B cell (primary cell): ENCODE data around the gene ACOX2. TPM values are rescaled to one million over a fixed set of nuclear protein-coding genes. Genes with fewer than 3 reads are reported as not detected.

Source experiments
- ATAC-seq: fragments of 200-7000 bp; cut with Tn5 transposase; one replicate; pipeline ENCODE4 v1.10.0; 2021; ENCODE audit warnings: low read depth, mild to moderate bottlenecking, moderate number of reproducible peaks, moderate library complexity
- CTCF ChIA-PET: fragments of 350-600 bp; sonication (Branson Sonifier 250); formaldehyde crosslinking; loops from one replicate; lab custom pipeline; 2021; ENCODE audit warnings: antibody characterized with exemption, inconsistent platforms; lab: Charles Lee
- POLR2A ChIA-PET: fragments of 350-600 bp; sonication (Branson Sonifier 250); formaldehyde crosslinking; loops from one replicate; lab custom pipeline; 2021; ENCODE audit warnings: antibody characterized with exemption; lab: Charles Lee
- DNase-seq: peaks from one replicate; pipeline ENCODE4 v3.0.0; 2013
- H2AFZ ChIP-seq: 2 replicates; pipeline ENCODE4 v1.6.1; 2012; ENCODE audit warnings: mild to moderate bottlenecking, low read depth, low read length; ENCODE audit not compliant: insufficient read depth, poor library complexity, severe bottlenecking
- H3K27ac ChIP-seq, 2 donors: 1 replicate in 1 of 2; 2 replicates in 1 of 2; pipeline ENCODE4 v1.5.1; 2012 to 2013; ENCODE audit warnings: low read length in 2 of 2, mild to moderate bottlenecking in 2 of 2, moderate library complexity in 1 of 2
- H3K27me3 ChIP-seq, 4 experiments: fragments of 200-600 bp in 1 of 4; sonication (generic) in 1 of 4; replicated peaks in 1 of 4; 1 replicate in 2 of 4; 2 replicates in 2 of 4; pipeline versions ENCODE4 v1.6.1 to v1.7.0; 2013 to 2016; ENCODE audit warnings: low read length in 3 of 4, mild to moderate bottlenecking in 2 of 4, mixed read lengths in 1 of 4, moderate library complexity in 1 of 4; ENCODE audit not compliant: insufficient read depth in 4 of 4, control insufficient read depth in 3 of 4; ENCODE audit errors: control extremely low read depth in 1 of 4
- H3K36me3 ChIP-seq, 2 experiments: replicated peaks in 1 of 2; 1 replicate in 1 of 2; 2 replicates in 1 of 2; pipeline versions ENCODE4 v1.6.1 to v1.7.1; 2013; ENCODE audit warnings: low read length in 1 of 2; ENCODE audit not compliant: insufficient read depth in 2 of 2, control insufficient read depth in 1 of 2; ENCODE audit errors: control extremely low read depth in 1 of 2, extremely low read depth in 1 of 2
- H3K4me1 ChIP-seq, 2 donors: fragments of 200-600 bp in 1 of 2; sonication (generic) in 1 of 2; 1 replicate in 1 of 2; 2 replicates in 1 of 2; pipeline versions ENCODE4 v1.5.1 to v1.6.1; 2013 to 2017; ENCODE audit warnings: low read length in 2 of 2; ENCODE audit not compliant: control insufficient read depth in 2 of 2, insufficient read depth in 2 of 2
- H3K4me2 ChIP-seq: replicated peaks from 2 replicates; pipeline ENCODE3; 2012; ENCODE audit warnings: mild to moderate bottlenecking, low read depth, low read length; ENCODE audit not compliant: poor library complexity, severe bottlenecking
- H3K4me3 ChIP-seq, 5 experiments: fragments of 200-600 bp in 1 of 5; sonication (generic) in 1 of 5; 1 replicate in 3 of 5; 2 replicates in 2 of 5; pipeline versions ENCODE4 v1.5.1 to v1.7.0; 2011 to 2016; ENCODE audit warnings: low read length in 4 of 5, mild to moderate bottlenecking in 4 of 5, low read depth in 2 of 5, control low read depth in 1 of 5, moderate library complexity in 1 of 5; ENCODE audit not compliant: insufficient read depth in 1 of 5; ENCODE audit errors: control extremely low read depth in 1 of 5, extremely low read depth in 1 of 5
- H3K79me2 ChIP-seq: fragments of 200-600 bp; sonication (generic); one replicate; pipeline ENCODE4 v1.6.0; 2016; ENCODE audit warnings: low read length; ENCODE audit not compliant: control insufficient read depth, insufficient read depth
- H3K9ac ChIP-seq: fragments of 200-600 bp; sonication (generic); 2 replicates; pipeline ENCODE4 v1.6.1; 2017; ENCODE audit warnings: mild to moderate bottlenecking, low read length, moderate library complexity
- H3K9me3 ChIP-seq, 3 donors: one replicate each; pipeline versions ENCODE4 v1.6.1 to v1.7.1; 2013; ENCODE audit warnings: low read length in 2 of 3; ENCODE audit not compliant: control insufficient read depth in 2 of 3, insufficient read depth in 1 of 3; ENCODE audit errors: control extremely low read depth in 1 of 3
- H4K20me1 ChIP-seq: 2 replicates; pipeline ENCODE4 v1.6.0; 2012; ENCODE audit warnings: mild to moderate bottlenecking, low read length; ENCODE audit not compliant: insufficient read depth, control insufficient read depth, poor library complexity, severe bottlenecking
- H3K27ac Mint-ChIP-seq: one replicate; pipeline ENCODE4 v1.8.0; 2021; ENCODE audit warnings: mixed read lengths
- H3K27me3 Mint-ChIP-seq: one replicate; pipeline ENCODE4 v1.8.0; 2021; ENCODE audit warnings: mixed read lengths
- H3K4me1 Mint-ChIP-seq: one replicate; pipeline ENCODE4 v1.8.0; 2021; ENCODE audit warnings: mixed read lengths
- H3K4me3 Mint-ChIP-seq: one replicate; pipeline ENCODE4 v1.8.0; 2021; ENCODE audit warnings: mixed read lengths
- H3K9me3 Mint-ChIP-seq: one replicate; pipeline ENCODE4 v1.8.0; 2022; ENCODE audit warnings: mixed read lengths; ENCODE audit not compliant: insufficient read depth
- EZH2 ChIP-seq: IDR thresholded peaks from 2 replicates; pipeline ENCODE4 v1.6.1; 2012; ENCODE audit warnings: borderline replicate concordance, low read depth, mild to moderate bottlenecking, moderate library complexity, low read length; ENCODE audit not compliant: insufficient read depth, poor library complexity, severe bottlenecking
- WGBS: methylation state at CpG from one replicate; pipeline ENCODE4 v1.1.5; 2013; ENCODE audit warnings: missing lambda C conversion rate; ENCODE audit not compliant: insufficient coverage; 5-methylcytosine and 5-hydroxymethylcytosine counted together
- intact Hi-C: fragments of 100-400 bp; cut with micrococcal nuclease; formaldehyde crosslinking; loops from one replicate; pipeline ENCODE4 v1.10.0; 2022
- polyA plus RNA-seq: library from polyadenylated mRNA; depleted of rRNA; stranded (reverse); fragments of >200 nt; gene quantifications from 2 replicates; pipeline ENCODE4 v1.2.3, GENCODE V29; 2012
- total RNA-seq, 2 donors: library from RNA; stranded (reverse); fragments of 120-200 nt in 1 of 2; gene quantifications; 1 replicate in 1 of 2; 2 replicates in 1 of 2; pipeline versions ENCODE4 v1.2.3 to v1.2.4, GENCODE V29; 2013 to 2022
- TF ChIP-seq, protein P1 (sequence below): fragments of 200-600 bp; IDR thresholded peaks from one replicate; pipeline ENCODE4 v1.8.0; 2022; ENCODE audit warnings: antibody characterized with exemption, mild to moderate bottlenecking

The ACOX2 gene
- total and polyA plus RNA-seq, 2 donors (not counting 1 experiment from before 2014, with no cell fraction given): not detected

- Mint-ChIP-seq H3K27me3 (no peaks in the 10 kb centered on the region), H3K9me3 (no peaks in the 10 kb centered on the region), H3K27ac (peak overlapping the region; percentile 1), H3K4me1 (peaks cover 50% of the 10 kb centered on the region), H3K4me3 (no peak overlapping the region)
- POLR2A ChIA-PET: no interaction called here
- CTCF ChIA-PET: interaction anchor here (1.2 to 7.4 kb wide), 3 partner anchors 13 to 190 kb away, joined by 4 to 70 read pairs (median 4); partner anchors contain the start of genes HTD2 and RPP14
- no peak overlapping the region for H3K4me3 ChIP-seq
- peak; percentile 20 for DNase-seq
- no peaks in the 10 kb centered on the region for H3K9me3 ChIP-seq
- H3K27me3 ChIP-seq: no peaks in the 10 kb centered on the region
- peaks cover 89% of the 10 kb centered on the region for H3K79me2 ChIP-seq
- WGBS: no CpG with 5 or more reads among the region's 1 CpG
- peaks cover 4% of the 10 kb centered on the region for H4K20me1 ChIP-seq
- intact Hi-C loops: no loop called here
- H2AFZ ChIP-seq: no peak overlapping the region
- H3K4me1 ChIP-seq: peaks cover 25 to 28% of the 10 kb centered on the region in 2 donors
- H3K27ac ChIP-seq: no peak overlapping the region
- ATAC-seq: no peak
- H3K36me3 ChIP-seq: peaks cover 1 to 11% of the 10 kb centered on the region in 2 experiments
- peak overlapping the region; percentile 1 for H3K9ac ChIP-seq
- TF ChIP-seq, protein P1, sequence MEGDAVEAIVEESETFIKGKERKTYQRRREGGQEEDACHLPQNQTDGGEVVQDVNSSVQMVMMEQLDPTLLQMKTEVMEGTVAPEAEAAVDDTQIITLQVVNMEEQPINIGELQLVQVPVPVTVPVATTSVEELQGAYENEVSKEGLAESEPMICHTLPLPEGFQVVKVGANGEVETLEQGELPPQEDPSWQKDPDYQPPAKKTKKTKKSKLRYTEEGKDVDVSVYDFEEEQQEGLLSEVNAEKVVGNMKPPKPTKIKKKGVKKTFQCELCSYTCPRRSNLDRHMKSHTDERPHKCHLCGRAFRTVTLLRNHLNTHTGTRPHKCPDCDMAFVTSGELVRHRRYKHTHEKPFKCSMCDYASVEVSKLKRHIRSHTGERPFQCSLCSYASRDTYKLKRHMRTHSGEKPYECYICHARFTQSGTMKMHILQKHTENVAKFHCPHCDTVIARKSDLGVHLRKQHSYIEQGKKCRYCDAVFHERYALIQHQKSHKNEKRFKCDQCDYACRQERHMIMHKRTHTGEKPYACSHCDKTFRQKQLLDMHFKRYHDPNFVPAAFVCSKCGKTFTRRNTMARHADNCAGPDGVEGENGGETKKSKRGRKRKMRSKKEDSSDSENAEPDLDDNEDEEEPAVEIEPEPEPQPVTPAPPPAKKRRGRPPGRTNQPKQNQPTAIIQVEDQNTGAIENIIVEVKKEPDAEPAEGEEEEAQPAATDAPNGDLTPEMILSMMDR: no peak
- TF ChIP-seq EZH2: no peak
- peak overlapping the region; percentile 23 for H3K4me2 ChIP-seq
These were observed 39.9 kb downstream of the ACOX2 start for GRCh38 chr3:58497097-58497496.

- H3K4me1 ChIP-seq: peaks cover 26 to 31% of the 10 kb centered on the region in 2 donors
- peaks cover 1 to 6% of the 10 kb centered on the region in 2 experiments for H3K36me3 ChIP-seq
- intact Hi-C loops: no loop called here
- Mint-ChIP-seq H3K4me1 (peaks cover 53% of the 10 kb centered on the region), H3K4me3 (no peak overlapping the region), H3K27me3 (no peaks in the 10 kb centered on the region), H3K27ac (no peak overlapping the region), H3K9me3 (no peaks in the 10 kb centered on the region)
- no peak for ATAC-seq
- H3K27ac ChIP-seq: no peak overlapping the region
- H2AFZ ChIP-seq: no peak overlapping the region
- ChIA-PET CTCF (interaction anchor here (7.4 kb wide), 1 partner anchor 190 kb away, joined by 70 read pairs; the partner anchor contains the start of genes HTD2 and RPP14), POLR2A (no interaction called here)
- WGBS: 100% methylated on average over 1 of the region's 5 CpGs
- no peak for DNase-seq
- H3K4me2 ChIP-seq: no peak overlapping the region
- H3K4me3 ChIP-seq: no peak overlapping the region
- no peaks in the 10 kb centered on the region for H3K9me3 ChIP-seq
- TF ChIP-seq, protein P1: no peak
- TF ChIP-seq EZH2: no peak
- H3K79me2 ChIP-seq: peaks cover 81% of the 10 kb centered on the region
- no peak overlapping the region for H3K9ac ChIP-seq
- peaks cover 4% of the 10 kb centered on the region for H4K20me1 ChIP-seq
- no peaks in the 10 kb centered on the region for H3K27me3 ChIP-seq
These were observed 40.7 kb downstream of the ACOX2 start for GRCh38 chr3:58496206-58496857.
